ELF-1 (cell line): ENCODE results near the gene HADH.
"Not testable (repeated sequence)": the region's sequence is repeated elsewhere in the genome, so short reads cannot be mapped to it uniquely, and the experiment has no call there.

Experiments used
- DNase-seq: peaks from one replicate; pipeline ENCODE4 v3.0.0-alpha.2; 2016; ENCODE audit warnings: low read depth, low spot score

HADH gene

DNA sequence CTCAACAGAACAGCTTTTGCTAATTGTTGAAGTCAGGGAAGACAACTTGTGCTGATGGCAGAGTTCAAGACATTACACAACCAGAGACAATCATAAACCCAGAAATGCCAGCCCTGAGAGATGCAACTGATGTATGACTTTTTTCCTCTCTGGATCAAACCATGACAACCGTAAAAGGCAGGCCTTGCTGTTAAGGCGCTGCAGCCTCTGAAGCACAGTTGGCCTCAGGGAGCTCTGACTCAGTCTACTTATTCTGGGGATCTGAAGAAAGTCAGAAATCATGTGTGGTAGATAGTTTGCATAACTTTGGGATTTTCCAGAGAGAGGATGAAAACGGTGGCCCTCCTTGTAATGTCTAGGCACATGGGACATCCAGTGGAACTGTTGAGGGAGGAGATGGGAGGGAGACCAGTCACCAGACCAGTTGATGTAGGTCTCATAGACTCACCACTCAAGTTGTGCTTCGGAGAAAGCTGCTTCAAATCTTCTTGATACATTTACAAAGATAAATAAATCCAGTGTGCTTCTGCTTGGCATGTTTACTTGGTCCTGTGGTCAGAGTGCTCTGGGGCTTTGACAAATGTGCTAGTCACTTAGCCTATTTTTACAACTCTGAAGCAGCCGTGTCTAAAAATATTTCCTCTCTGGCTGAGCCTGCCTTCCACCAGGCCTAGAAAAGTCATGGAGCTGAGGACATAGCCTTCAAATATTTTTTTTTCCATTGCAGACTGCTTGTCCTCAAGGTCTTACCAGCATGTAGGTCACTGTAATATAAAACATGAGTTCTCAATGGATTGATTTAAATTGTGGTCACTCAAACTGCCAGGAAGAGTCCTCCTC is 7.5 kb downstream of the HADH start:
- DNase-seq = no peak

GRCh38 chr4:107997794-107998193 is 8.1 kb downstream of the HADH start:
- peak; percentile 23 for DNase-seq

DNA sequence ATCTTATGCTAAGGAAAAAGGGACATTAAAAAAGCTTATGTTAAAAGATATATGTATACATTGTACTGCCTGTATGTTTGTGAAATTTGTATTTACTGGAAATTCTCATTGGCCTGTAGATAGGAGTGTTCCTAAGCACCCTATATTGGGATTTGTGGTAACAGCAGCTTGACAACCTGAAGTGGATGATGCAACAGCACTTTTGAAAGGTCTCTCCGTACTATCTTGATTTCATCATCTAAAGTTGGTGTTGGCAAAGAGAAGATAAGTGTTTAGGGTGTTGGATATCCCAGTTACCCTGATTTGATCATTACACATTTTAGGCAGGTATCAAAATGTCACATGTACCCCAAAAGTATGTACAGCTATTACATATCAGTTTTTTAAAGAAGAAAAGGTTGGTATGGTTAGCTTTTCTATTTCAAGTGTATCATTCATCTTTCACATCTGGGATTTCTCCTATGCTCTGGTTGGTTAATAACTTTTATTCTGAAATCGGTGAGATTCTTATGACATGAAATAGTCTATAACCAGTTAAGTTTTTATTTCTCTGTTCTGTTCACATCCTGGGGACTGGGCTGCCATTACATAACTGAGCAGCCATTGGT is 10.3 kb downstream of the HADH start:
- no peak for DNase-seq

- no peak for DNase-seq
Observed at GRCh38 chr4:108001540-108002135, 11.9 kb downstream of the HADH start.

- DNase-seq = no peak
Observed at GRCh38 chr4:108003982-108004515, 14.4 kb downstream of the HADH start.

DNA sequence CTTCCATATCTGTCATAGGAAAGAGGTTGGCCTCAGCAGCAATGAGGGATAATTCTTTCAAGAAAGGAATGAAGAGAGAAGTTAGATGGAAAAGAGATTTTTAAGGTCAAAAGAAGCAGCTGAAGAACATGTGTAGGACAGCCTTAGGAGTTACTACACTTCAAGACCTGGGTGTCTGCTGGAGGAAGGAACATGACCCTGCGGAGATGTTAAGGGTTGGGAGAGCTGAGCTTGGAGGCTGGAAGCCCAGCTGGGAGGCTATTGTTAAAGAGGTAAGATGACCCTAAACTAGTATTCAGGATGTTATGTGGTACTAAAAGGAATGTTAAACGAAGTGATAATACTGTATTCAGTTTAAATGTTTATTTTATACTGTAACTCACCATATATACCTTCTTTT is 15.0 kb downstream of the HADH start:
- no peak for DNase-seq

- DNase-seq = no peak
Observed at GRCh38 chr4:108005807-108006206, 16.1 kb downstream of the HADH start.

- no peak for DNase-seq
Observed at GRCh38 chr4:108006361-108006760, 16.7 kb downstream of the HADH start.

DNA sequence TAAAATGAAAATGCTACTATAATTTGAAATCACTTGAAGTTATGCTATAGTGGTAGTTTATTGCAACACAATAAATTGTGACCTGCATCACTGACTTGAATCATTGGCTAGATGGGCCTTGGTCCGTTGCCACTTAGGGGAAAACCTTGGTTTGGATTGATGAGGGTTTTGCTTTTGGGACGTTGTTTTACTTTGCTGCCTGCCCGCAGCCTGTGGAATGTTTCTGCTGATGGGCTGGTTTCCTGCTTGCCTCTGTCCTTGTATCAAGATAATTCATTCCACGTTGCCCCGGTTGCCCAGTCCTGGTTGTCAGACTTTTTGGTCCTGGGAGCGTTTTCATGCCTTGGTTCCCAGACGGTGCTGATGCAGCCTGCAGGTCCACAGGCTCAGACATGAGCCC is 18.3 kb downstream of the HADH start:
- DNase-seq = no peak

DNA sequence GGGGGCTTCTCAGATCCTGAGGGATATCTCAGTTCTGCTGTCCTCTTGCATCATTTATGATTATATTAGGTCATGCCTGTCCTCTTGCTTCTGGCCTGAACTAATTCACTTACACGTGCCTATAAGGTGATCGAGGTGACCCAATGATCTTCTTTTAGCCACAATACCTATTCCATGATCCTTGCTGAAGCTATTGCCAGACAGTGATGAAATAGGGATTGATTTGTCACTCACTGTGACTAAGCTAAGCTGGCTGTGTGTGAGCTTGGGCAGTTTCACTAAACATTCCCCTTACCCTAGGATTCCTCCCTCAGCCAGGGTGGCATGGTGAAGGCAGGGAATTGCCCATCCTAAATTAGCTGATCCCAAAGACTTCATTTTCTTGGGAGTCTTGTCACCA is 19.0 kb downstream of the HADH start:
- DNase-seq = no peak

GRCh38 chr4:108010167-108010566 is 20.5 kb downstream of the HADH start:
- DNase-seq = no peak

DNA sequence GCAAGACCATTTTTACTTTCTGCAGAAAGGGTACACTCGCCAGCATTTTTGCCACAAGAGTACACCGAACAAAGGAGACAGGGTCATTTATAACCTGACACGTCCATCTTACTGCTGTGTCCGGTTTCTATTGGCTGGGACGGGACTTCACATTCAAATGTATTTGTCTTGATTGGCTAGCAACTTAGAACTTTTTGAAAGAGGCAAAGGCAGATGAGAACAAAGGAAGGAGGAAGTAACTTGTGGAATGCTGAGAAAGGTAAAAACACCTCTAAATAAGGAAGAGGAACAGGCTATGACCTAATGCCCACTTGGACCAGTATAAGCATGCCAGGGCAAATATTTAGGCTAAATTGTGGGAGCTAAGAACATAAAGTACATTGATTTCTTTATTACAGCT is 22.7 kb downstream of the HADH start:
- DNase-seq = not testable (repeated sequence)

GRCh38 chr4:108013327-108013726 is 23.6 kb downstream of the HADH start:
- DNase-seq = no peak

GRCh38 chr4:108013955-108014354 is 24.3 kb downstream of the HADH start:
- no peak for DNase-seq

DNA sequence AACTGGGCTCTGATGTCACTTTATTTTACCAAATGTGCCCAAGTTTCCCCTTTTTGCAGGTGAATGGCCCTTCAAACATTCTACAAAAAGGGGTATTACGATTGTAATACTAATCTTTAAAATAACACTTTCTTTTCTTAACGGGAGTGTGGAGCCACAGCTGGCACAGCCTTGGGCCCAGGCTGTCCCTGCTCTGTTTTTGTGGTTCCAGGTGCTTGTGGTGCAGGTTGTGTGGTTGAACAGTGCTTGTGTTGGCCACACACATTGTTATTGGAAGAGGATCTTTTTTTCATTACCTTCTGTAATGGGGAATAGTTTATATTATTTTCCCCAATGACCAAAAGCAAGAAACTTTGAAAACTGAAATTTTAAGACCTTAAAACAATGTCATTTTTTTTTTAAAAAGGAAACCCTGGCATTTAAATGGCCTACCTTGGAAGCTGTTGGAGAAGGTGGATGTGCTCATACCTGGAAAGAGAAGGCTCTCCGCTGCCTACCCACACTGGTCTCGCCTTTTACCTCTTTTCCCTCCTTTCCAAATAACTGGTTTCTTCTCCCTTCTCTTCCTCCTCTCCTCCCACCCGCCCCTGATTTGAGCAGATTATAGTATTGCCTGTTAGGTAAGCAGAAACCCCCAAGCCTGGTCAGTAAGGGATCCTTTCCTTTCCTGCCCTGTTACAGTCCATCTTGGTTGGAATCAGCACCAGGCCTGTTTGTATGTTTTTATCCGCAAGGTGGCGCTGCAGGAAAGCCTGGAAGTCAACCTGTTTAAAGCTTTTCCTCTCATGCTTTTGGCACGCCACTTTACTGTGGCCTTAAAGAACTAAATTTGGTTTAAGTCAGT is 28.6 kb downstream of the HADH start:
- DNase-seq = peak; percentile 79

DNA sequence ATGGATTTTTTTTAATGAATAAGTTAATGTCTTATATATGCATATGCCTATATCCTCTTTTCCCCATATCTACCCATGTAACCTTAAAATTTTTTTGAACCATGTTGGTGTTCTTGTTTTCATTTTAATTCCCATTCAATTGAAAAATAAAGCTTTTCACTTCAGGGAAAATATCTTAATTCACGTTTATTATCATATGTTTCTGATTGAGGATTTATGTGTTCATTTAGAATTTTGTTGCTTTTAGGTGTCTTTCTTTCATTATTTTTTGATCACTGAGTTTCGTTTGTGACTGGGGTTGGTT is 29.1 kb downstream of the HADH start:
- DNase-seq = no peak

- no peak for DNase-seq
Observed at GRCh38 chr4:108024085-108024877, 34.6 kb downstream of the HADH start.

DNA sequence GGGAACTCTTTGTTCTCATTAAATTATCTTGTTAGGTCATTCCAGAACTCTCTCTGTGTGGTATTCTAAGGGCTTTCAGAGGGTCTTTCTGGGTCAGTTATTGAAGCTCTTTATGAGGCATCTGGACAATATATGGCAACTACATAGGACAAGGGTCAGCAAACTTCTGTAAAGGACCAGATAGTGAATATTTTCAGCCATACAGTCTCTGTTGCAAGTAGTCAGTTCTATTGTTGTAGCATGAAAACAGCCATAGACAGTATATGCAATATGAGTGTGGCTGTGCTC is 35.1 kb downstream of the HADH start:
- no peak for DNase-seq

GRCh38 chr4:108029016-108029720 is 39.5 kb downstream of the HADH start:
- no peak for DNase-seq

DNA sequence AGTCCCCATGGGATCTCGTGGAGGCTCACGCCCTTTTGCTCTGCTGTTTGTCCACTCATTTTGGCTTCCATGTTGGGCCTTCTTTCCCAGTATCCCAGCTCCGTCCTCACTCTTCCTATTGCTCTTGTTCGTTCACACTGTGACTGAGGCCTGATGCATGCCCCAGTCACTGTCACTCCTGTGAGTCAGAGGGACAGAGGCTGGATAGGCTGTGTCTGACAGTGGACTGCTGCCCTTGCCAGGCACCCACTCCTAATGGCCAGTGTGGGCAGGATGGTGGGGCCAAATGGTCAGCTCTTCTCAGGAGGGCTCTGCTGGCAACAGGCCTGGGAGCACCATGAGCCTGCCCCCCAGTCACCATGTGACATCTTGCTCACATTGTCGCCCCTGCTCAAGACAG is 40.0 kb downstream of the HADH start:
- no peak for DNase-seq

GRCh38 chr4:108030332-108030731 is 40.6 kb downstream of the HADH start:
- peak; percentile 75 for DNase-seq
